MV-4-11 (cell line): Measurements from ENCODE around the gene CCDC13.

Experiments used
- DNase-seq: peaks from one replicate; lab custom pipeline; 2025; lab: John Stamatoyannopoulos, UW

CCDC13 gene

DNA sequence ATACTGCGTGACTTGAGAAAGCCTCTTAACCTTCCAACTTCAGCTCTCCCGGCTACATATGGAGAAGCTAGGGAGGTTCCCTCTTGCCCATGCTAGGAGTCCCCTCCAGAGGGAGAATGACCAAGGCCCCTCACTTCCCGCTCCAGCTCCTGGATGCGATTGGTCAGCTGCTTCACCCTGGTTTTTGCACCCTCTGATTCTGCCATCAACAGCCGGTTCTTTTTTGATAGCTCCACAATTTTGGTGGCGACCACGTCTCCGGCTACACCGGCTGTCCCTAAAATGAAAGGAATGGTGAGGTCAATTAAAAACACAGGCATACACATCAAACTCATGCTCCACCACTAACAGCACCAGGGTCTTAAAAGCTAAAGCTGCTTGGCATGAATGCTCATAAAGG lies 20.6 kb downstream of the CCDC13 start:
- no peak for DNase-seq

DNA sequence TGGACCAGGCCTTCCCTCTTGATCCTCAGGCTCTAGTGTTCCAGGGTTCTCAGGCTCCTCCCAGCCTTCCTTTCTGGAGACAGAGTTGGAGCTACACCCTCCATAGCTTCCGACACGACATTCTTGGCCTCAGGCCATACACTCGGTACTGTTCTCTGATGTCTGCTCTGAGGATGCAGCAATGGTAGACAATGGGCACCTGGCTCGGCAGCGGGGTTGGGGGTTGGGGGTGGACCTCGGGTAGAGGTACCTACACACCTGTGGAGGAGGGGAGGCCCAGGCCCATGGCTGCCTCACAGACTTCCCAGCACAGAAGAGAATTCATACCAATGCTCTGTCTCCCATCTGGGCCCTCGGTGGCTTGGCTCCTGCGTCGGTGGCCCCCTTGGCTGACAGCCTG lies 21.4 kb downstream of the CCDC13 start:
- no peak for DNase-seq

DNA sequence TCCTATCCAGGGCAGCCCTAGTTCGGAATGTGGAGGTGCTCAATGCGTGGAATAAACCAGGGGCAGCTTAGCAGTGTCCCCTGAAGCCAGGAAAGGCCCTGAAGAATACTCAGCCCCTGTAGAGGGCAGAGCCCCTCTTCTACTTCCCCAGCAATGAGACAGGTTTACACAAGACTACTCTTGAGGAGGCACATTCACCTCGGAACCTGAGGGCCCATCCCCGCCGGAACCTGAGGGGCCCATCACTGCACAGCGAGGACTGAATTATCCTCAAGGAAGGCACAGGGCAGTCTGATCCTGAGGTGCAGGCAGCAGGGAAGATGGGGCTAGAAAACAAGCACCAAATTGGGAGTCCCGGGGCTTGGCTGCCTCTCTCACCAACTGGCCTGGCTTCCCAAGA lies 22.2 kb downstream of the CCDC13 start:
- no peak for DNase-seq

DNA sequence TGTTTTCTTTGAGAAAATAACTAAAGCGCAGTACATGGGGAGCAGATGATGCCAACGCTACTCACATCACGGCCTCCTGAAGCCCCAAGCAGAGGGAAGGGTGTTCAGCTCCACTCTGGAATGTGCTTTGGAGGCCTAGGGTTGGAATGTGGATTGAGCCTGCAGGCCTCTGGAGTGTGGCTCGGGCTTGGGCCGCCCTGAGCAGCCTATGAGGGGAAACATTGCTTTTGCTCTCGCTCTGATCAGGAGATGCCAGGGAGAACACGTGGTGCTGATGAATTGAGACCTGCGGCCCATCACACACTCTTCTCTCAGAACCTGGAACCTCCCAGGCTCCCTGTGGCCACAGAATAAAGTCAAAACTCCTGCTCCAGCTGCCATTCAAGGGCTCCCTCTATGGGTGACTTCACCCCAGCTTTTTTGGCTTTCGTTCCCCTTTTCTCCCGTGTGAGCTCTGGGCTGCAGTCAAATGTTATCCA lies 23.3 kb downstream of the CCDC13 start:
- peak; percentile 64 for DNase-seq

DNA sequence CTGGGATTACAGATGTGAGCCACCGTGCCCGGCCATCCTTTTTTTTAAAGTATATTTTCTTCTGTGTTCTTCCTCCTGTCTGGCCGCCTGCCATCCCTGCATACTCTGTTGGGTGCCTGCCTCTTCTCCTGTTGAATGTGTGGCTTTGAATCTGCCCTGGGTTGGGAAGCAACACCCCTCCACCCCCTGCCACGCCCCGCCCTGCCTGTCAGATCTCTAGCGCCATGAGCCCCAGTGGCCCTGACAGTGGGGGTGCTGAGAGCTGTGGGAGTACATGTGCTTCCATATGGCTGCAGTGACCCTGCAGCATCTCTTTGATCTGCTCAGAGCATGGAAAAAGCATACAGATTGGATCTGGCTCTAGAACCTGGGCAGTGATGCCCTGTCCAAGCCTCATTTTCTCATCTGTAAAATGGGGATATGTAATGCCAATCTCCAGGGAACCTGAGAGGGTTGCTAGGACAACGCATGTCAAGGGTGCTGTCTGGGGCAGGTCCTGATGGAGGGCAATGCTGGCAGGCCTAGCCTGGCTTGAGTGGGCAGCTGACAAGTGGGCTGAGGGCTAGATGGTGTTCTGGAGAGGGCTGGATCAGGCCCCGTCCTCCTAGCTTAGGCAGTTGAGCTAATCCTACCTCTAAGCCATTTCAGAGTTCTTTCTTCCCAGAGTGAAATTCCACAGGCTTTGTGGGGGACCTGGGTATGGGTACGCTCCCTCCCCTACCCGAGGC lies 23.9 kb downstream of the CCDC13 start:
- DNase-seq, result no peak

DNA sequence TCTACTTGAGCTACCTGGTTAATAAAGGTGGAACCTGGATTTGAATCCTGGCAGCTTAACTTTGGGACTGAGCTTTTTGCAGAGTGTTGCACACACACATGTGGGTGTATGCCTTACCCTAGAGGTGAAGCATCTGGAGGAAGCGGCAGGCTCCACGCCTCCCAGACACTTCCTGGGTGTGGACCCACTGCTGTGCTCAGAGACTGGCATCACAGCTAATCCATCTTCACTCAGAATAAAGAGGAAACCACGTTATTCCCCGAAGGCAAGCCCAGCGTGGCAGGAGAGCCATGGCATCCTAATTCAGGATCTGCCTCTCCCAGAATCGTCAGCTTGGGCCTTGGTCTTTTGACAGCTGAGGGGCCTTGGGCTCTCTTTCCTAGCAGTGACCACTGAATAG lies 25.5 kb downstream of the CCDC13 start:
- DNase-seq, result no peak

DNA sequence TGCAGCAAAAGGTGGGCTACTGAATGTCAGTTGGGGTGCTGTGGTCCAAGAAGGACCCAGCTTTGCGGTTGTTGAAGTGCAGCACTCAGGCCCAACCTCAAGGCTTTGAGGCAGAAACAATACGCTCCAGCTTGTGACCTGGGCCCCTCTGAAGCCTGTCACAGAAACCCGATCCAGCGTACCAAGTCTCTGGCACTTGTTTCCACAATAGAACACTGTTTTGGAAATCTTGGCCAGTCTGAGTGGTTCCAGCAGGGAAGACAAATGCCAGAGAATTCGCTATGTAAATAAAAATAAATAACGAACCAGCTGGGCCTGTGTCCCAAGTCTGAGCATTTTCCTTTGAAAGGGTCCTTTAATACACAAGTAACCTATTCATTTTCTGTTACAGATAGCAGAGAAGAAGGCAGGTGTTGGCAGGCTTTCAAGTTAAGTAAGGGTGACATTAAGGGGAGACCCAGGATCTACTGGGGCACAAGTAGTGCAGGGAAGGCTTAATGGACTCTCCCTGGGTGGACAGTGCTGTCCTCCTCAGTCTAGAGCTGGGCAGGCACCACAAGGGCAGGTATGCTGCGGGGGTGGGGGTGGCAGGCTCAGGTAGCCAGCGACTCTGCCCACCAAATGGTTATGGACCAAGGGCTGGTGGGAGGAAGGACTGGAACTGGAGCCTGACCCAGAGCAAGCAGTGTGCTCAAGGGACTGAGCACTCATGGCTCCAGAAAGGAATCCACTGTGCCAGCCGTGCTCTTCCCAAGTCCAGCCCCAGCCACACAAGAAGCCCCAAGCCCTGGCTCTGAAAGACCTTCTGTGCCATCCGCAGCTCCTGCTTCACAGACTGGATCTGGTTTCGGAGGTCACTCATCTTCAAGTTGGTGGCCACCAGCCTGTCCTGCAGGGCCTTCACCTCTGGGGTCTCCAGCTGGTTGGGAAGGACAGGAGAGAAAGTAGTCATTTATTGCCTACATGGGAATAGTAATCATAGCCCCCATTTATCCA lies 26.3 kb downstream of the CCDC13 start:
- DNase-seq, result no peak

DNA sequence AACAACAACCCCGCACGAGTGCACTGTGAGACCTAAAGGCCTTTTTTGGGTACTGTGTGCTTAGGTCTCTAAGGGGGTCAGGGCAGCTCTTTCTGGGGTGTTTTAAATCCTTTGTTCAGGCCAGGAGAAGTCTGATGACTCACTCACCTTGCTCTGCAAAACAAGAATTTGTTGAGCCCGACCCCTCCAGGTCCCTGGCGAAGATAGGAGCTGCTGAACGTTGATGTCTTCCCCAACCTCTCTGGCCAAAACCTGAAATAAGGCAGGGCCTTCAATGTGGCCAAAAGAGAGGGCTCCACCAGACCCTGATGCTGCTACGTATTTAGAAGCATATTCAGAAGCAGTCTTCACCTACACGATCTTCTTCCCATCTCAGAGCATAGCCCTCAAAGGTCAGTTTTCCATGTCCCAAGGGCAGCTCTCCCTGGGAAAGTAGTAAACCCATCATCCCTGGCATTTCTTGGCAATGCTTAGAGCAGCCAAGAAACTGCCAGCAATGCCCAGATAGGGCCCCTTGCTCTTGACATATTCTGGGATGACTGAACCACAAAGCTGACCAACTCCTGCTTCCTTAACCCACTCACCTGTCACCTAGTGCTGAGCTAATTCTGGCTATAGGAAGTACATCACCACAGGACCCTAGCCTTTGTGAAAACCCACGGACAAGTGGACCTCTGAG lies 27.1 kb downstream of the CCDC13 start:
- no peak for DNase-seq

DNA sequence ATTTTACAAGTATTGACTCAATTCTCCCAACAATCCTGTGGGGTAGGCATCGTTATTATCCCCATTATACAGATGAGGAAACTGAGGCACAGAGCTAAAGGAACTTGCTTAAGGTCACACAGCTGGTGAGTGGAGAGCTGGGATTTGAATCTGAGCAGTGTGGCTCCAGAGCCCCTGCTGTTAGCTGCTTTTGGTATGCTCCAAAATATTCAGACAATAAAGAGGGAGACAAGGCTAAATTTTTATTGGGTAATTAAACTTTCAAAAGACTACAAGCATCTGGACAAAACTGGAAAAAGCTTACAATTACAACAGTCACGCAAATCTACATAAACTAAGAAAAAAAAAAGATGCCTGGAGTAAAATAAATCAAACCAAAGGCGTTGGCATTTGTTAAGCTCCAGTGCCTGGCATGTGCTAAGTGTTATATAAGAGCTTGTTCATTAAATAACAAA lies 27.7 kb downstream of the CCDC13 start:
- no peak for DNase-seq

DNA sequence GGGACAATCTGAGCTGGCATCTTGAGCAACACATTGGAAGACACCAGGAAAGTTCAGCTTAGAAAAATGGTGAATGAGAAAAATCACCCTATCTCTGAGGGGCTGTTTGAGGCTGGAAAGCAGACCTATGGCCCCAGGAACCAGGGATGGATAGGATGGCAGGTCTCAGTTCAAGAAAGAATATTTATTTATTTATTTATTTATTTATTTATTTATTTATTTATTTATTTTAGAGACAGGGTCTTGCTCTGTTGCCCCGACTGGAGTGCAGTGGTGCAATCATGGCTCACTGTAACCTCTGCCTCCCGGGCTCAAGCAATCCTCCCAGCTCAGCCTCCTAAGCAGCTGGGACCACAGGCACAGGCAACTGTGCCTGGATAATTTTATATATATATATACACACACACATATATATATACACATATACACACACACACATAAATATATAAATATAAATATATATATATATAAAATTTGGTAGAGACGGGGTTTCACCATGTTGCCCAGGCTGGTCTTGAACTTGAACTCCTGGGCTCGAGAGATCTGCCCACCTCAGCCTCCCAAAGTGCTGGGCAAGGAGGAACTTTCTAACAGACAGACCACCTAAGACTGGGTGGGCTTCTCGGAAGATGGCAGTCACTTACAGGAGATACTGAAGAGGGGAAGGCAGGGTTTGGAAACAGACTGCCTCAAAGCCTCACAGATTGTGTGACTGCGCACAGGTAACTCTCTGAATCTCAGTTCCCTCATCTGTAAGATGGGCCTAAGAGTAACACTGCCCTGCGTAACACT lies 29.7 kb downstream of the CCDC13 start:
- DNase-seq, result no peak

DNA sequence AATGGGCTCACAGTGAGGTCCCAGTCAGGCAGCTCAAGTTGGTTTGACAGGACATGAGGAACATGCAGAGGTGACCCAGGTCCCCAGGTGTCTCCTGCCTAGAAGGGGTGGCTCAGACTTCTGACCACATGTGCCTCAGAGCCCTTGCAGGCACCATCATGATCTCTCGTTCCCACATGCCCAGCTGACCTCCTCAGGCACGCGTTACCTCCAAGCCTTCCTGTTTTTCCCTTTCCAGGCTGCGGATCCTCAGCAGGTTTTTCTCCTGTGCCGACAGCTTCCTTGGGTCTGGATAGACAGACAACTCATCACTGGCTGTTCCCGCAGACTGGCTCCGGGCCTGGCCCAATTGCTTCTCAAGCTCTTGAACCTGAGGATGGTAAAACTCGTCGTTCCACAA lies 30.4 kb downstream of the CCDC13 start:
- DNase-seq, result no peak

DNA sequence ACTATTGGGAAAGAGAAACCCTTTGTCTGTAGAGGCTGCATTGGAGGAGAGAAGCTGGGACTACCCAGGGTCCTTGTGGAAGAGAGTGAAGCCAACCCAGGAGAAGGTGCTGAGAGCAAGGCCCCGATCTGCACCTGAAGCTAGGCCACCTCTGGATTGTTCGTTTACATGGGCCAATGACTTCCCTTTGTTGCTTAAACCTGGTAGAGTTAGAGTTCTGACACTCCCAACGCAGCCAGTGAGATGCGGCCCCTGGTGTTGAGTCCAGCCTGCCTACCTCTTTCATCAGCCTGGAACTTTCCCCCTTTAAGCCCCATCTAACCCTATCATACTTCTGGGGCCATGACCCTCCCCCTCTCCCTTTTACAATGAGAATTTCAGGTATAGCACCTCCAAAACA lies 30.8 kb downstream of the CCDC13 start:
- no peak for DNase-seq

DNA sequence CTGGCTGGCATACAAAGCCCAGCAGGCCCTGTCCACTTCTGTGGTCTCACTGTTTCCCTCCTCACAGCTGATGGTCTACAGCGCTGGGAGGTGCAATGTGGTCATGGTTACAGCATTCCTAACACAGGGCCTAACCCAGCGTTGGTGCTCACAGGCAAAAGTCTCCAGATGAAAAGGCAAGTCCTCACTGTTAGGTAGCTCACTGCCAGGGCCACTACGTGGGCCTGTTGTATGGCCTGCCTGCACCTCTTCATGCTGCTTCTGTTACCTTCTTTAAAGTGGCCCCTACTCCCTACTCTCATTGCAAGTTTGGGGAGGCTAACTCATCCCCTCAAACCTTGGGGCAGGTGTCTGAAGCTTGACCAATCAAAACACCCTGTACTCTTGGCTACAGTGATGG lies 31.3 kb downstream of the CCDC13 start:
- no peak for DNase-seq

DNA sequence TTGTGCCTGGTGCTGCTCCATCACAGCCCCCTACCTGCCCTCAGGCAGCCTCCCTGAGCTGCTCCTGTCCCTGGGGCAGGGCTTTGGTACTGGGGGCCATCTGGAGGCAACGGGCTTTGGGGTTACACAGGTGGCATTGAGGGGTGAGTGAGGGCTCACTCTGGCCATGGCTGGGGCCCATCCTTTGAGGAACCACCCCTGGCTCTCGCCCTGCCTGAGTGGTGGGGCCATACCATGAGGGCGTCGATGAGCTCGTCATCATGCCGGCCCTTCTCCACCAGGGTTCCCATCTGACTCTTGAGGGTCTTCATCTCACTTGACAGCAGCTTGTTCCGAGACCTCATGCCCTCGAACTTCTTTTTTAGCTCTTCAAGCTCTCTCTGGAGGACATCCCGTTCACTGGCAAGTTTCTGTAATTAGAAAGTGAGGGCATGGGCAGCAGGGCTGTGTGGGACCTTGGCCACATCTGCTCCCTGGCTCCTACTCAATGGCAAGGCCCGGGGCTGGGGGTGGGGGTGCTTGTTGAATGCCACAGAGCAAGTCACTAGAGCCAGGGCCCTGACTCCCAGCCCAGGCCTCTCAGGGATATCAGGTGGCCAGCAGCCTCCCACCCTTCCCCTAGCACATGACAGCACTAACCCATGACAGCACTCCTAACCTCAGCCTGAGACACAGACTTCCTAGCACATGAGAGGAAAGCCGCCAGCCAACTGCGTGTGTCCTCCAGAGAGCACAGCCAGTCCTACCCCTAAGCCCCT lies 33.5 kb downstream of the CCDC13 start:
- DNase-seq, result no peak

DNA sequence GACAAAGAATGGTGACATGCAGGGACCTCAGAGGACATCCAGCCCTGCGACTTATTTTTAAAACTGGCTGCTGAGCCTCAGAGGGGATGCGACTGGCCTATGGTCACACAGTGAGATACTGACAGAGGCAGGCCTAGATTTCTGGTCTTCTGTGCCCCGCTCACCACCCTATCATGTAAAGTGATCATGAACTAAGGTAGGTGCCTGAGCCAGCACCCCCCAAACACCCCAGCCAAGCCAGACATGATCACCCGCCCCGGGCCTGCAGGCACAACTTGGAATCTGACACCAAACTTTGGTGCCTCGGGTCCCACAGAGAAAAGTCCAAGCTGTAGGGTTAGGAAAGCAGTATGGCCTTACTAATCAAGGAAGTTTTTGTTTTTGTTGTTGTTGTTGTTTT lies 36.5 kb downstream of the CCDC13 start:
- no peak for DNase-seq

DNA sequence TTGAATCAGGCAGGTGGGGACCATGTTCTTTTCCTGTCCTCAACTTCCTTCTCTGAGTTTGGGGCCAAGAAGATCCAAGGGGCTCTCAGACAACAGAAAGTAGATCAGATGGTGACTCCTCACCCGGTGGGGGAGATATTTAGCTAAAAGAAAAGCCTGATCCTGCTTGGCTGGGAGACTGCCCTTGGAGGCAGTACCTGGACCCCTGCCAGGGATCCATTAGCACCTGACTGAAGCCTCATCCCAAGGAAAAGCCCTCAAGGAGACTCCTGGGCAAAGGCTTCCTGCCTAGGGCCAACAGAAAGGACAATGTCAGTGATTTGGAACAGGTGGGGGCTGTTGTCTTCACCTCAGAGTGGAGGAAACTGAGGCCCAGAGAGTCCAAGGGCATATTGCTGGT lies 37.0 kb downstream of the CCDC13 start:
- no peak for DNase-seq

DNA sequence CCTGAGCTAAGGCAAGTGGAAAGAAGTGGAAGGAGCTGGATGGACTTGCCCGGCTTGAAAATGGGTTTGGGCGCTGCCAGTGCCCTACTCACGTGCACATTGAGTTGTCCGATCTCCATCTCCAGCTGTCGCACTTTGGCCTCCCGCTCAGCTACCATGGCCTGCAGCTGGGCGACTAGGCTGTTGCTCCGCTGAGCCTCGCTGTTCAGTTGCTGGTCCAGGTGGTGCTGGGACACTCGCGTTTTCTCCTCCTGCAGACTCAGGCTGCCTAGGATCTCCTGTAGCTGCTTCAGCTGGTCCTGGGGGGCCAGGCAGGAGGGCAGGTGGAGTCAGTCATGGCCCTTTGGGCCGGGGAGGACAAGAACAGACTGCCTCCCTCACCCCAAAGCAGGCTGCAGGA lies 37.4 kb downstream of the CCDC13 start:
- DNase-seq, result no peak

DNA sequence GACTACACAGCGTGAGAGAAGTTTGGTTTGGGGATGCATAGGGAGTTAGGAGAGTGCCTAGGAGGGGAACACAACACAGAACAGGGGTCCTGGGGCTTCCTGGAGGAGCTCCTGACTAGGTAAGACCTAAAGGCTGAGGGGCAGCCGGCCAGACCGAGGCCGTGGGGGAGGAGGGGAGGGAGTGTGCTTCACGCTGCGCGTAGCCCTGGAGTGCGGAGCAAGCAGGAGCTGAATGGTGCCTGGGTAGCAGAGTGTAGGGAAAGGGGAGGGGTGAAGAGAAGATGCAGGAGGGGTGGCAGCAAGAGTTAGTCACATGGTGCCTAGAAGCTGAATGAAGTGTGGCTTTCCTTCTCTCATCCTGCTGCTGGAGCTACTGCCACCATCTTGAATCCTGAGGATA lies 38.0 kb downstream of the CCDC13 start:
- DNase-seq, result no peak

DNA sequence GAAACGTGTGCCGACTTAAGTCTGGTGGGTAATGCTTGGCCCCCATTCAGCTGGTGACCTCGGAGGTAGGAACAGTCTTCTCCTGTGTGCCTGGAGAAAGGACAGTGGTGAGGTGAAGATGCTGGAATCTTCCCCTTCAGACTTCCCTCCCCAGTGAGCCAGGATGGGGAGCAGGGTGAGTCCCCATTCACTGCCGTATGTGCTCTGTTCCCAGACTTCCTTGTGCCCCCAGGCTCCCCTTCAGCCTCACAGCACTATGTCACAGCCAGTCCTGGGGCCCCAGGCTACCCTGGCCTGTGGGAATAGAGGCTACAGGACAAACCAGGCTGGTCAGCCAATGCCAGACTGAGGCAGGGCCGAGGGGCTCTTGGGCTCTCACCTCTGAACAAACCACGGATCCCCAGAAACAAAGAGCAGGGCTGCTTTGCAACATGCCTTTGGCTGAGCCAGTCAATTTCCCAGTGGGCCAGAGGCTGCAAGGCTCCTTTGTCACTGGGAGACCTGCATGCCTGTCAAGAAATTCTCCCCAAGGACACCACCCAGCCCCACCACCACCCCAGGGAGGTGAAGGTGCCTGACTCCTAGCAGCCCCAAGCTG lies 38.7 kb downstream of the CCDC13 start:
- DNase-seq, result no peak

DNA sequence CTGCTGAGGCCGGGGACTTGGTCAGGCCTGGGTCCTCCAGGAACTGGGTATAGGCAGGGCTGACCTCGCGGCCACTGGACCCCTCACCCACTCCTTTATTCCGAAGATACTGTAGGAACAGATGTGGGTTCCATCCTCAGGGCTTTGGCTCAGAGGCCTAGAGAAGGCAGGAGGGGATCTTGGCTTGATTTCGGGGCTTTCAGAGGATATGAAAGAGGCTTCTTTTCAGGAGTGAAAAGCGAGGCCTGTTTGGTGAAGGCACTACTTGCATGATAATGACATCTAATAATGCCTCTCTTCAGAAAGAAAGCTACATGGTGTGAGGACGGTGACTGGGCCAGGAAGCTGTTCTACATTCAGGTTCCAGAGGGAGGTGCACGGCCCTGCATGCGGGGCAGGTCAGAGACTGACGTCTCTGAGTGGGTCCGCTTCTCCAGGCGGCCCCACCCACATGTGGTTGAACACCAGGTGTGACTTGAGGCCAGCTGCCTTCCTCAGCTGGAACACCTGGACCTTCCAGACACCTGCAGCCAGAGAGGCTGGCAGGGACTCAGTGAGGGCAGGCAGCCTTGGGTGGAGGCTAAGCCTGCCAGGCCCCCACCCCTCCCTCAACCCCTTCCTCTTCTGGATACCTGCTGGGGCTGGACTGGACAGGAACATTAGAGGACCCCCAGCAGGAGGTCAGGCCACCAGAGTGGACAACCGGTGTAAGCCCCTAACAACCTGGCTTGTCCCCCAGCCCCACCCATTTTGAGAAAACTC lies 39.4 kb downstream of the CCDC13 start:
- no peak for DNase-seq
